ENCODE measurements around the gene VEZF1. TPM values are rescaled to one million over a fixed set of nuclear protein-coding genes. Genes with fewer than 3 reads are reported as not detected.

VEZF1 gene
- polyA plus RNA-seq, 2 of the 4 experiments (the other 2 are of a cell fraction) = 50.3 to 57.7 TPM

GRCh38 chr17:57965521-57966160 lies 22.4 kb downstream of the VEZF1 start:
- Histone ChIP-seq H3K4me1 (peaks cover 16% of the 10 kb centered on the region), H3K4me3 (no peak overlapping the region), H3K9me3 (no peaks in the 10 kb centered on the region), H3K27ac (no peak overlapping the region), H3K4me2 (no peak overlapping the region)
- FAIRE-seq (no peak), DNase-seq (ENCODE audit: low read depth in 1 of 2, low spot score in 1 of 2) (no peak), ATAC-seq (no peak)
- ChIA-PET POLR2A (interaction anchor here (1.3 to 1.4 kb wide), 2 partner anchors 17 kb away, joined by 3 to 4 read pairs; no protein-coding TSS in a partner anchor), CTCF (interaction anchor here (1.4 to 26.8 kb wide), 8 partner anchors 7 to 115 kb away, joined by 3 to 386 read pairs (median 12); partner anchors contain the start of gene CUEDC1)
- TF ChIP-seq RNF2 (IDR thresholded peaks at IDR 0.05; ENCODE audit: borderline replicate concordance, low read depth) = no peak
- TF ChIP-seq, protein P1, sequence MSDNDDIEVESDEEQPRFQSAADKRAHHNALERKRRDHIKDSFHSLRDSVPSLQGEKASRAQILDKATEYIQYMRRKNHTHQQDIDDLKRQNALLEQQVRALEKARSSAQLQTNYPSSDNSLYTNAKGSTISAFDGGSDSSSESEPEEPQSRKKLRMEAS (IDR thresholded peaks at IDR 0.05) = no peak
- TF ChIP-seq CBX8 (IDR thresholded peaks at IDR 0.05) = no peak
- TF ChIP-seq HOXB5 (CRISPR knock-in tag; IDR thresholded peaks at IDR 0.05) = no peak
- TF ChIP-seq RFX5 (IDR thresholded peaks at IDR 0.05) = no peak
- TF ChIP-seq HOXA7 (CRISPR knock-in tag; IDR thresholded peaks at IDR 0.05) = no peak
- TF ChIP-seq NPAS2 (CRISPR knock-in tag; IDR thresholded peaks at IDR 0.05; ENCODE audit: borderline replicate concordance) = no peak
- TF ChIP-seq, protein P2, sequence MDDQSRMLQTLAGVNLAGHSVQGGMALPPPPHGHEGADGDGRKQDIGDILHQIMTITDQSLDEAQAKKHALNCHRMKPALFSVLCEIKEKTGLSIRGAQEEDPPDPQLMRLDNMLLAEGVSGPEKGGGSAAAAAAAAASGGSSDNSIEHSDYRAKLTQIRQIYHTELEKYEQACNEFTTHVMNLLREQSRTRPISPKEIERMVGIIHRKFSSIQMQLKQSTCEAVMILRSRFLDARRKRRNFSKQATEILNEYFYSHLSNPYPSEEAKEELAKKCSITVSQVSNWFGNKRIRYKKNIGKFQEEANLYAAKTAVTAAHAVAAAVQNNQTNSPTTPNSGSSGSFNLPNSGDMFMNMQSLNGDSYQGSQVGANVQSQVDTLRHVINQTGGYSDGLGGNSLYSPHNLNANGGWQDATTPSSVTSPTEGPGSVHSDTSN (IDR thresholded peaks at IDR 0.05) = no peak
- no peak for TF ChIP-seq EHMT2 (IDR thresholded peaks at IDR 0.05; ENCODE audit: low read depth)
- TF ChIP-seq PHF8 (IDR thresholded peaks at IDR 0.05; ENCODE audit: borderline replicate concordance, low read depth) = no peak
- TF ChIP-seq RARB (CRISPR knock-in tag; IDR thresholded peaks at IDR 0.05) = no peak
- TF ChIP-seq JUNB (IDR thresholded peaks at IDR 0.05) = no peak
- no peak for TF ChIP-seq BHLHE40 (IDR thresholded peaks at IDR 0.05; ENCODE audit: low read depth, low read length)
- TF ChIP-seq ATOH8 (CRISPR knock-in tag; IDR thresholded peaks at IDR 0.05; ENCODE audit: low read depth) = no peak
- WGBS (ENCODE audit: missing lambda C conversion rate) = 93% methylated on average over 26 of the region's 26 CpGs

- TF ChIP-seq, protein P3, sequence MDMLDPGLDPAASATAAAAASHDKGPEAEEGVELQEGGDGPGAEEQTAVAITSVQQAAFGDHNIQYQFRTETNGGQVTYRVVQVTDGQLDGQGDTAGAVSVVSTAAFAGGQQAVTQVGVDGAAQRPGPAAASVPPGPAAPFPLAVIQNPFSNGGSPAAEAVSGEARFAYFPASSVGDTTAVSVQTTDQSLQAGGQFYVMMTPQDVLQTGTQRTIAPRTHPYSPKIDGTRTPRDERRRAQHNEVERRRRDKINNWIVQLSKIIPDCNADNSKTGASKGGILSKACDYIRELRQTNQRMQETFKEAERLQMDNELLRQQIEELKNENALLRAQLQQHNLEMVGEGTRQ (IDR thresholded peaks at IDR 0.05) = no peak
- TF ChIP-seq, protein P4, sequence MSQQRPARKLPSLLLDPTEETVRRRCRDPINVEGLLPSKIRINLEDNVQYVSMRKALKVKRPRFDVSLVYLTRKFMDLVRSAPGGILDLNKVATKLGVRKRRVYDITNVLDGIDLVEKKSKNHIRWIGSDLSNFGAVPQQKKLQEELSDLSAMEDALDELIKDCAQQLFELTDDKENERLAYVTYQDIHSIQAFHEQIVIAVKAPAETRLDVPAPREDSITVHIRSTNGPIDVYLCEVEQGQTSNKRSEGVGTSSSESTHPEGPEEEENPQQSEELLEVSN (IDR thresholded peaks at IDR 0.05; ENCODE audit: borderline replicate concordance, low read depth) = no peak
- TF ChIP-seq, protein P5, sequence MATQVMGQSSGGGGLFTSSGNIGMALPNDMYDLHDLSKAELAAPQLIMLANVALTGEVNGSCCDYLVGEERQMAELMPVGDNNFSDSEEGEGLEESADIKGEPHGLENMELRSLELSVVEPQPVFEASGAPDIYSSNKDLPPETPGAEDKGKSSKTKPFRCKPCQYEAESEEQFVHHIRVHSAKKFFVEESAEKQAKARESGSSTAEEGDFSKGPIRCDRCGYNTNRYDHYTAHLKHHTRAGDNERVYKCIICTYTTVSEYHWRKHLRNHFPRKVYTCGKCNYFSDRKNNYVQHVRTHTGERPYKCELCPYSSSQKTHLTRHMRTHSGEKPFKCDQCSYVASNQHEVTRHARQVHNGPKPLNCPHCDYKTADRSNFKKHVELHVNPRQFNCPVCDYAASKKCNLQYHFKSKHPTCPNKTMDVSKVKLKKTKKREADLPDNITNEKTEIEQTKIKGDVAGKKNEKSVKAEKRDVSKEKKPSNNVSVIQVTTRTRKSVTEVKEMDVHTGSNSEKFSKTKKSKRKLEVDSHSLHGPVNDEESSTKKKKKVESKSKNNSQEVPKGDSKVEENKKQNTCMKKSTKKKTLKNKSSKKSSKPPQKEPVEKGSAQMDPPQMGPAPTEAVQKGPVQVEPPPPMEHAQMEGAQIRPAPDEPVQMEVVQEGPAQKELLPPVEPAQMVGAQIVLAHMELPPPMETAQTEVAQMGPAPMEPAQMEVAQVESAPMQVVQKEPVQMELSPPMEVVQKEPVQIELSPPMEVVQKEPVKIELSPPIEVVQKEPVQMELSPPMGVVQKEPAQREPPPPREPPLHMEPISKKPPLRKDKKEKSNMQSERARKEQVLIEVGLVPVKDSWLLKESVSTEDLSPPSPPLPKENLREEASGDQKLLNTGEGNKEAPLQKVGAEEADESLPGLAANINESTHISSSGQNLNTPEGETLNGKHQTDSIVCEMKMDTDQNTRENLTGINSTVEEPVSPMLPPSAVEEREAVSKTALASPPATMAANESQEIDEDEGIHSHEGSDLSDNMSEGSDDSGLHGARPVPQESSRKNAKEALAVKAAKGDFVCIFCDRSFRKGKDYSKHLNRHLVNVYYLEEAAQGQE (IDR thresholded peaks at IDR 0.05) = no peak
- no peak for TF ChIP-seq RNF2 (IDR thresholded peaks at IDR 0.05; ENCODE audit: borderline replicate concordance, low read depth)
- TF ChIP-seq ZC3H11A (IDR thresholded peaks at IDR 0.05) = no peak
- no peak for TF ChIP-seq TP53 (CRISPR knock-in tag; IDR thresholded peaks at IDR 0.05)
- TF ChIP-seq, protein P6, sequence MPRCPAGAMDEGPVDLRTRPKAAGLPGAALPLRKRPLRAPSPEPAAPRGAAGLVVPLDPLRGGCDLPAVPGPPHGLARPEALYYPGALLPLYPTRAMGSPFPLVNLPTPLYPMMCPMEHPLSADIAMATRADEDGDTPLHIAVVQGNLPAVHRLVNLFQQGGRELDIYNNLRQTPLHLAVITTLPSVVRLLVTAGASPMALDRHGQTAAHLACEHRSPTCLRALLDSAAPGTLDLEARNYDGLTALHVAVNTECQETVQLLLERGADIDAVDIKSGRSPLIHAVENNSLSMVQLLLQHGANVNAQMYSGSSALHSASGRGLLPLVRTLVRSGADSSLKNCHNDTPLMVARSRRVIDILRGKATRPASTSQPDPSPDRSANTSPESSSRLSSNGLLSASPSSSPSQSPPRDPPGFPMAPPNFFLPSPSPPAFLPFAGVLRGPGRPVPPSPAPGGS (IDR thresholded peaks at IDR 0.05) = no peak
- TF ChIP-seq FOXS1 (CRISPR knock-in tag; IDR thresholded peaks at IDR 0.05) = no peak
- no peaks in the 10 kb centered on the region for H3K9me3 ChIP-seq
- H3K4me3 ChIP-seq = no peak overlapping the region
- CTCF ChIA-PET = interaction anchor here (5.8 to 26.8 kb wide), 3 partner anchors 8 to 104 kb away, joined by 23 to 386 read pairs (median 386); partner anchors contain the start of gene CUEDC1
- peaks cover 23% of the 10 kb centered on the region for H3K4me1 ChIP-seq
- no peak overlapping the region for H3K27ac ChIP-seq
- 92% methylated on average over 6 of the region's 6 CpGs for WGBS (ENCODE audit: missing lambda C conversion rate)
- no peak overlapping the region for H3K4me2 ChIP-seq
- ATAC-seq (no peak), DNase-seq (ENCODE audit: low read depth in 1 of 2, low spot score in 1 of 2) (no peak), FAIRE-seq (no peak)
- POLR2A ChIA-PET = no interaction called here
These were observed 24.9 kb downstream of the VEZF1 start for GRCh38 chr17:57963149-57963511.

All from A549 (cell line).